Measurements from ENCODE around the gene DUSP12. TPM values are rescaled to one million over a fixed set of nuclear protein-coding genes. Genes with fewer than 3 reads are reported as not detected.

The DUSP12 gene
- total and polyA plus RNA-seq, 2 experiments from 2014 or later, result 28.4 to 37.2 TPM

GRCh38 chr1:161733526-161733925, 16.1 kb upstream of the DUSP12 start:
- ATAC-seq (no peak), DNase-seq (ENCODE audit: low spot score) (no peak)
- H3K4me3 ChIP-seq, result no peak overlapping the region
- no peak overlapping the region for H3K27ac ChIP-seq (ENCODE audit: low read depth)
- H3K4me1 ChIP-seq (ENCODE audit: insufficient read depth), result peaks cover 36% of the 10 kb centered on the region
- H4K20me1 ChIP-seq (replicated peaks; ENCODE audit: insufficient read depth), result no peaks in the 10 kb centered on the region
- Mint-ChIP-seq H3K36me3 (ENCODE audit: low read depth) (no peaks in the 10 kb centered on the region), H3K27ac (no peak overlapping the region), H3K4me3 (no peak overlapping the region), H3K4me1 (peaks cover 49% of the 10 kb centered on the region), H3K9me3 (no peaks in the 10 kb centered on the region), H3K27me3 (ENCODE audit: insufficient read depth, low read depth, poor library complexity) (peaks cover 3% of the 10 kb centered on the region)
- H3K4me2 ChIP-seq, result no peak overlapping the region
- H3K27me3 ChIP-seq (ENCODE audit: insufficient read depth), result peaks cover 9% of the 10 kb centered on the region
- no peaks in the 10 kb centered on the region for H3F3A ChIP-seq (replicated peaks; ENCODE audit: low read depth)
- H2AFZ ChIP-seq, result no peak overlapping the region
- no peaks in the 10 kb centered on the region for H3K79me2 ChIP-seq (replicated peaks; ENCODE audit: insufficient read depth)
- H3K36me3 ChIP-seq (ENCODE audit: insufficient read depth), result no peaks in the 10 kb centered on the region
- H3K9me2 ChIP-seq (ENCODE audit: insufficient read depth), result no peaks in the 10 kb centered on the region
- TF ChIP-seq NANOG (IDR thresholded peaks at IDR 0.05; ENCODE audit: borderline replicate concordance) (no peak), CREB1 (CRISPR knock-in tag; IDR thresholded peaks at IDR 0.05; ENCODE audit: low read depth) (no peak), EZH2phosphoT487 (IDR thresholded peaks at IDR 0.05; ENCODE audit: unreplicated experiment) (no peak), STAT1 (IDR thresholded peaks at IDR 0.05; ENCODE audit: unreplicated experiment) (no peak), ZNF114 (CRISPR knock-in tag; IDR thresholded peaks at IDR 0.05) (no peak), ZNF331 (CRISPR knock-in tag; IDR thresholded peaks at IDR 0.05; ENCODE audit: low read depth) (no peak), JUNB (IDR thresholded peaks at IDR 0.05; ENCODE audit: unreplicated experiment) (no peak)
- TF ChIP-seq, protein P1, sequence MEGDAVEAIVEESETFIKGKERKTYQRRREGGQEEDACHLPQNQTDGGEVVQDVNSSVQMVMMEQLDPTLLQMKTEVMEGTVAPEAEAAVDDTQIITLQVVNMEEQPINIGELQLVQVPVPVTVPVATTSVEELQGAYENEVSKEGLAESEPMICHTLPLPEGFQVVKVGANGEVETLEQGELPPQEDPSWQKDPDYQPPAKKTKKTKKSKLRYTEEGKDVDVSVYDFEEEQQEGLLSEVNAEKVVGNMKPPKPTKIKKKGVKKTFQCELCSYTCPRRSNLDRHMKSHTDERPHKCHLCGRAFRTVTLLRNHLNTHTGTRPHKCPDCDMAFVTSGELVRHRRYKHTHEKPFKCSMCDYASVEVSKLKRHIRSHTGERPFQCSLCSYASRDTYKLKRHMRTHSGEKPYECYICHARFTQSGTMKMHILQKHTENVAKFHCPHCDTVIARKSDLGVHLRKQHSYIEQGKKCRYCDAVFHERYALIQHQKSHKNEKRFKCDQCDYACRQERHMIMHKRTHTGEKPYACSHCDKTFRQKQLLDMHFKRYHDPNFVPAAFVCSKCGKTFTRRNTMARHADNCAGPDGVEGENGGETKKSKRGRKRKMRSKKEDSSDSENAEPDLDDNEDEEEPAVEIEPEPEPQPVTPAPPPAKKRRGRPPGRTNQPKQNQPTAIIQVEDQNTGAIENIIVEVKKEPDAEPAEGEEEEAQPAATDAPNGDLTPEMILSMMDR (conservative IDR thresholded peaks at IDR 0.05; ENCODE audit: low read depth in 2 of 2), result no peak

- Histone ChIP-seq H3K27ac (ENCODE audit: low read depth) (no peak overlapping the region), H4K20me1 (replicated peaks; ENCODE audit: insufficient read depth) (no peaks in the 10 kb centered on the region), H3K4me1 (ENCODE audit: insufficient read depth) (peaks cover 29% of the 10 kb centered on the region), H3K9me2 (ENCODE audit: insufficient read depth) (no peaks in the 10 kb centered on the region), H2AFZ (no peak overlapping the region), H3F3A (replicated peaks; ENCODE audit: low read depth) (no peaks in the 10 kb centered on the region), H3K36me3 (ENCODE audit: insufficient read depth) (no peaks in the 10 kb centered on the region), H3K27me3 (ENCODE audit: insufficient read depth) (no peaks in the 10 kb centered on the region), H3K79me2 (replicated peaks; ENCODE audit: insufficient read depth) (no peaks in the 10 kb centered on the region), H3K4me2 (peak overlapping the region; percentile 14; the same call in 1 of the 2 replicates), H3K4me3 (no peak overlapping the region)
- no peak overlapping the region; the same call in 1 of the 2 replicates for H3K27ac Mint-ChIP-seq
- H3K9me3 Mint-ChIP-seq, result no peaks in the 10 kb centered on the region
- peaks cover 44% of the 10 kb centered on the region for H3K4me1 Mint-ChIP-seq
- peaks cover 1% of the 10 kb centered on the region for H3K27me3 Mint-ChIP-seq (ENCODE audit: insufficient read depth, low read depth, poor library complexity)
- ATAC-seq, result no peak
- no peaks in the 10 kb centered on the region for H3K36me3 Mint-ChIP-seq (ENCODE audit: low read depth)
- no peak overlapping the region for H3K4me3 Mint-ChIP-seq
- DNase-seq (ENCODE audit: low spot score), result no peak
- TF ChIP-seq, protein P1 (conservative IDR thresholded peaks at IDR 0.05; ENCODE audit: low read depth in 2 of 2), result no peak
- TF ChIP-seq ZNF331 (CRISPR knock-in tag; IDR thresholded peaks at IDR 0.05; ENCODE audit: low read depth), result no peak
- TF ChIP-seq, protein P2, sequence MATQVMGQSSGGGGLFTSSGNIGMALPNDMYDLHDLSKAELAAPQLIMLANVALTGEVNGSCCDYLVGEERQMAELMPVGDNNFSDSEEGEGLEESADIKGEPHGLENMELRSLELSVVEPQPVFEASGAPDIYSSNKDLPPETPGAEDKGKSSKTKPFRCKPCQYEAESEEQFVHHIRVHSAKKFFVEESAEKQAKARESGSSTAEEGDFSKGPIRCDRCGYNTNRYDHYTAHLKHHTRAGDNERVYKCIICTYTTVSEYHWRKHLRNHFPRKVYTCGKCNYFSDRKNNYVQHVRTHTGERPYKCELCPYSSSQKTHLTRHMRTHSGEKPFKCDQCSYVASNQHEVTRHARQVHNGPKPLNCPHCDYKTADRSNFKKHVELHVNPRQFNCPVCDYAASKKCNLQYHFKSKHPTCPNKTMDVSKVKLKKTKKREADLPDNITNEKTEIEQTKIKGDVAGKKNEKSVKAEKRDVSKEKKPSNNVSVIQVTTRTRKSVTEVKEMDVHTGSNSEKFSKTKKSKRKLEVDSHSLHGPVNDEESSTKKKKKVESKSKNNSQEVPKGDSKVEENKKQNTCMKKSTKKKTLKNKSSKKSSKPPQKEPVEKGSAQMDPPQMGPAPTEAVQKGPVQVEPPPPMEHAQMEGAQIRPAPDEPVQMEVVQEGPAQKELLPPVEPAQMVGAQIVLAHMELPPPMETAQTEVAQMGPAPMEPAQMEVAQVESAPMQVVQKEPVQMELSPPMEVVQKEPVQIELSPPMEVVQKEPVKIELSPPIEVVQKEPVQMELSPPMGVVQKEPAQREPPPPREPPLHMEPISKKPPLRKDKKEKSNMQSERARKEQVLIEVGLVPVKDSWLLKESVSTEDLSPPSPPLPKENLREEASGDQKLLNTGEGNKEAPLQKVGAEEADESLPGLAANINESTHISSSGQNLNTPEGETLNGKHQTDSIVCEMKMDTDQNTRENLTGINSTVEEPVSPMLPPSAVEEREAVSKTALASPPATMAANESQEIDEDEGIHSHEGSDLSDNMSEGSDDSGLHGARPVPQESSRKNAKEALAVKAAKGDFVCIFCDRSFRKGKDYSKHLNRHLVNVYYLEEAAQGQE (IDR thresholded peaks at IDR 0.05; ENCODE audit: unreplicated experiment), result no peak
- no peak for TF ChIP-seq CREB1 (CRISPR knock-in tag; IDR thresholded peaks at IDR 0.05; ENCODE audit: low read depth)
- no peak for TF ChIP-seq JUNB (IDR thresholded peaks at IDR 0.05; ENCODE audit: unreplicated experiment)
- no peak for TF ChIP-seq POLR2AphosphoS5 (IDR thresholded peaks at IDR 0.05; ENCODE audit: low read depth)
- no peak for TF ChIP-seq STAT1 (IDR thresholded peaks at IDR 0.05; ENCODE audit: unreplicated experiment)
- TF ChIP-seq ZNF114 (CRISPR knock-in tag; IDR thresholded peaks at IDR 0.05), result no peak
- no peak for TF ChIP-seq EZH2 (IDR thresholded peaks at IDR 0.05; ENCODE audit: low read depth, unreplicated experiment)
- TF ChIP-seq, protein P3, sequence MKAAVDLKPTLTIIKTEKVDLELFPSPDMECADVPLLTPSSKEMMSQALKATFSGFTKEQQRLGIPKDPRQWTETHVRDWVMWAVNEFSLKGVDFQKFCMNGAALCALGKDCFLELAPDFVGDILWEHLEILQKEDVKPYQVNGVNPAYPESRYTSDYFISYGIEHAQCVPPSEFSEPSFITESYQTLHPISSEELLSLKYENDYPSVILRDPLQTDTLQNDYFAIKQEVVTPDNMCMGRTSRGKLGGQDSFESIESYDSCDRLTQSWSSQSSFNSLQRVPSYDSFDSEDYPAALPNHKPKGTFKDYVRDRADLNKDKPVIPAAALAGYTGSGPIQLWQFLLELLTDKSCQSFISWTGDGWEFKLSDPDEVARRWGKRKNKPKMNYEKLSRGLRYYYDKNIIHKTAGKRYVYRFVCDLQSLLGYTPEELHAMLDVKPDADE (IDR thresholded peaks at IDR 0.05), result no peak
Observed at GRCh38 chr1:161735837-161736236, 13.7 kb upstream of the DUSP12 start.

Measured in GM23338 (cell line).